ENCODE data around the gene GSTA4.
A peak's percentile ranks its signal among the peaks of the same experiment; 100 is the strongest.
"Not testable (repeated sequence)": the region's sequence is repeated elsewhere in the genome, so short reads cannot be mapped to it uniquely, and the experiment has no call there.

GSTA4 gene

GRCh38 chr6:53014063-53014462, 19.0 kb upstream of the GSTA4 start:
- no peak for DNase-seq (ENCODE audit: low read depth)

- no peak for DNase-seq (ENCODE audit: low read depth)
Observed at GRCh38 chr6:53011979-53012378, 16.9 kb upstream of the GSTA4 start.

GRCh38 chr6:53010504-53010903, 15.4 kb upstream of the GSTA4 start:
- DNase-seq (ENCODE audit: low read depth), result no peak

DNA sequence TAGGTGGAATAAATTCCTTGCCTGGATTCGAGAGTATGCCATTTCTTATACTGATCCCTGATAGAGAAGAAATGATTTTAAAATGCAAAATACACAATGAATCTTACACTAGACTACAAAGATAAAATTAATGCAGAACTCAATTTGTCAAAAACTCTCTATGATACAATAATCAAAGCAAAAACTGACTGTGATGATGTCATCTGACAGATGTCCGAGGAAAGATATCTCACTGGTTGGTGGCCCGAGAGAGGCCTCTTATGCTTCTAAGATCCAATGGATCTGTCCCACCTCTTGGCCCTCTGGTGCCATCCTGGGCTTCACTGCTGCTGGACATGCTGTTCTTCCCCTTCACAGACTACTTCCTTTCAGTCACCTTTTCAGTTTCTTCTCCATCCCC, 14.4 kb upstream of the GSTA4 start:
- DNase-seq (ENCODE audit: low read depth), result no peak

DNA sequence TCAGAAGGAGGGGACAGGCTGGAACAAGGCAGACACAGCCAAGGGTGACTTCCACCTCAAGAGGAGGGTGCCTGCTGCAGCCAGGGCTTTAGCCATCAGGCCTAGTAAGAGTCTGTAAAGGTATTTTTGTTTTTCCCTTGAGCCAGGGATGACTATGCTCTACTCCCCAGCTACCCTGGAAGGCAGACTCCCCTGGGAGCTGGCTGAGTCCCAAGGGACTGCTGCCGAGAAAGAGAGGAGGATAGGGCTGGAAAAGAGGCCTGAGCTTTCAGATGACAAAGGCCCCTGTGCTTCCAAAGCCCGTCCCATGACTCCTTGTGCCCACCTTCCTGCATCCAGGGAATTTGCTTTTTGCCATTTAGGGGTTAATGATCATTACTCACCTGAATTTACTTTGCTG, 14.0 kb upstream of the GSTA4 start:
- no peak for DNase-seq (ENCODE audit: low read depth)

- DNase-seq (ENCODE audit: low read depth), result not testable (repeated sequence)
Observed at GRCh38 chr6:53008192-53008687, 13.2 kb upstream of the GSTA4 start.

DNA sequence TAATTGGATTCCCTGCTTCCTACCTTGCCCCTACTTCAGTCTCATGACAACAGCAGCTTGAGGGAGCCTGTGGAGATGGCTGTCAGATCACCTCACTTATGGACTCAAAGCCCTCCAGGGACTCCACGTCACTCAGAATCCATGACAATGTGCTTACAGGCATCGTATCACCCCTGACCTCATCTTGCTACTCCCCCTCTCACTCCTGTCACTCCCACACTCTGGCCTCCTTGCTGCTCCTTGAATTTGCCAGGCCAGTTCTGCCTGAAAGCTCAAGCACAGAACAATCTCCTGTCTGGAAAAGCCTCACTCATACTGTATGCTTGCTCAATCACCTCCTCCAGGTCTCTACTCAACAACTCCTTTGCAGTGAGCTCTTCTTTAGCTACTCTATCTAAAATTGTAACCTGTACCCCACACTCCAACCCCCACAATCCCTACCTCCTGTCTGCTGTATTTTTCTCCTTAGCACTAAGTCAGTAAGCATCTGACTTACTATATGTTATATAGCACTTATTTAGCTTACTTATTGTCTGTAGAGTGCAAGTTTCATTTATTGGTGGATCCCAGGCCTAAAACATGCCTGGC, 10.7 kb upstream of the GSTA4 start:
- DNase-seq (ENCODE audit: low read depth), result no peak

GRCh38 chr6:52999456-52999855, 4.4 kb upstream of the GSTA4 start:
- no peak for DNase-seq (ENCODE audit: low read depth)

DNA sequence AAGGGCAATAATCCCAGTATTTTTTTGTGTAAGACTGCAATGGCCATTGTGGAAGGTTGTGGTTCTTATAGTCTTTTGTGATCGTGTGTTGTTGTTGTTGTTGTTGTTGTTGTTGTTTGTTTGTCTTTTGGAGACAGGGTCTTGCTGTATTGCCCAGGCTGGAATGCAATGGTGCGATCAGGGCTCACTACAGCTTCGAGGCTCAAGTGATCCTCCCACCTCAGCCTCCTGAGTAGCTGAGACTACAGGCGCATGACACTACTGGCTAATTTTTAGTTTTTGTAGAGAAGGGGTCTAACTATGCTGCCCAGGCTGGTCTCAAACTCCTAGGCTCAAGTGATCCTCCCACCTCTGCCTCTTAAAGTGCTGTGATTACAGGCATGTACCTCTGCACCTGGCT, 3.5 kb upstream of the GSTA4 start:
- no peak for DNase-seq (ENCODE audit: low read depth)

- DNase-seq (ENCODE audit: low read depth), result peak; percentile 49
Observed at GRCh38 chr6:52995913-52996645, 995 bp upstream of the GSTA4 start.

DNA sequence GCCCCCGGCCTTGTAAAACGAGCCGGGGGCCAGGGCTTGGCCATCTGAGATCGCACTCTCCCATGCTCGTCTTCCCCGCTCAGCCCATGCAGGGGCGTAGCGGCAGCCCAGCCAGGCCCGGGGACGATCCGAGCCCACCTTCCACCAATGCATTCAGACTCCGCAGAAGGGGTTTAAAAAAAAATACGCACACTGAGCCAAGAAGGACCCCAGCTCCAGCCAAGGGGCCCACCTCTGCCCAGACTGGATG, 320 bp downstream of the GSTA4 start:
- DNase-seq (ENCODE audit: low read depth), result no peak

- peak; percentile 8 for DNase-seq (ENCODE audit: low read depth)
Observed at GRCh38 chr6:52994031-52994838, 849 bp downstream of the GSTA4 start.

- peak; percentile 36 for DNase-seq (ENCODE audit: low read depth)
Observed at GRCh38 chr6:52992980-52993920, 1.8 kb downstream of the GSTA4 start.

- DNase-seq (ENCODE audit: low read depth), result peak; percentile 13
Observed at GRCh38 chr6:52990342-52990741, 4.7 kb downstream of the GSTA4 start.

DNA sequence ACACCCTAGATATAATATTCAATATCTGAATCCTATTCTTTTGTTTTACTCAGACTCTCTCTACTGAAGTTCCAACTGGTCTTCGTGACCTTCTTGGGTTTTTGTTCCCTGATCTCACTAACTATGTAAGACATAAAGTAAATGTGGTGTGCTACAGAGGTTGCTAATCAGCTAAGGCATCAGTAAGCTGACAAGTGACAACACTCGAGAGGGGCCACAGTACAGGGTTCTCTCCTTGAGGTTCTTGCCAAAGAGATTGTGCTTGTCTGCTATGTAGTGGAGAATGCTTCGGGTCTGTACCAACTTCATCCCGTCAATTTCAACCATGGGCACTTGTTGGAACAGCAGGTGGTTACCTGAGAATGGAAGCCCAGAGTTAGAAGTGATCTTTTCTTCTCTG, 9.9 kb downstream of the GSTA4 start:
- DNase-seq (ENCODE audit: low read depth), result no peak

DNA sequence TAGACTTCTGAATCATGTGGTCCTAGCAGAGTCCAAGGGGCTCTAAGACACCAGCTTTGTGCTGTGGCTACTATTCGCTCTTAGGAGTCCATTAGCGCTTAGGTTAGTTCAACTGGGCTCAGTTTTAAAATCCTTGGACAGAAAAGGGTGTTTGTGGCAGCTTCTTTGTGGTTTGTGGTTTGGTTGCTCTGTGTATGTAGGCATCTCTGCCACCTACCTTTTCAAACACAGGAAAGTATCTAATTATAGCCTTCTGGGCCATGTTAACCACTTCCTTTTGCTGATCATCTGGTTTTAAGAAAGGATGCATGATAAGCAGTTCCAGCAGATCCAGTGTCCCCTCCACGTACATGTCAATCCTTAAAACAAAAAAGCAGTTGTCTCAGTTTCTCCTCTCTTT, 10.8 kb downstream of the GSTA4 start:
- DNase-seq (ENCODE audit: low read depth), result no peak

DNA sequence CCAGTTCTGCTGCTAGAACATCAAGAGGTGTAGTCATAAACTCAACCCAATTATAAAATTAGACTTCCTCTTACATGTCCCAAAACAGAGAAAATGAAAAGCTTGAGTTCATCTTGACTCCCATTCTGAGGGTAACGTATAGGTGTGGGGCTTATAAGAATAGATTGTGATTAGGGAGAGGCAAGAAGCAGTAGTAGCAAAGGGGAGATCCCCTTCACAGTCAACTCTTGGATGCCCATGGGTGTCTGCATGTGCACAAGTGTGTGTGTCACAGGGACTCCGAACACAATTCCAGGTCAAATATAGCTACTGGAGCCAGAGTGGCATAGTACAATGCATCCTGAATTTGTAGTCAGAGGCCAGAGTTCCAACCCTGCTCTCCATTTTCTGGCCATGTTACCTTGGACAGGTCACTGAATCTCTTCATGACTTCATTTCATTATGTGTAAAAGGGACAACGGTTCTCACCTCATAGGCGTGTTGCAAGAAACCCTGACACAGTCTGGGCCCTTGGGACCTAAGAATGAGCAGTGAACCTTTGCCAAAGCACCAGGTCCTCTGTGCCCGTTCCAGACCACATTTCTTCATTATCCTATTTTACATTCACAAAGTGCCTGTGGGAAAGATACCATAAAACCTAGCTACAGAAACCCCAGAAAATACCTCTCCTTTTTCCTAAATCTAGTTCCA, 11.8 kb downstream of the GSTA4 start:
- DNase-seq (ENCODE audit: low read depth), result no peak

- DNase-seq (ENCODE audit: low read depth), result no peak
Observed at GRCh38 chr6:52982680-52983079, 12.4 kb downstream of the GSTA4 start.

- DNase-seq (ENCODE audit: low read depth), result no peak
Observed at GRCh38 chr6:52981222-52981900, 13.7 kb downstream of the GSTA4 start.

DNA sequence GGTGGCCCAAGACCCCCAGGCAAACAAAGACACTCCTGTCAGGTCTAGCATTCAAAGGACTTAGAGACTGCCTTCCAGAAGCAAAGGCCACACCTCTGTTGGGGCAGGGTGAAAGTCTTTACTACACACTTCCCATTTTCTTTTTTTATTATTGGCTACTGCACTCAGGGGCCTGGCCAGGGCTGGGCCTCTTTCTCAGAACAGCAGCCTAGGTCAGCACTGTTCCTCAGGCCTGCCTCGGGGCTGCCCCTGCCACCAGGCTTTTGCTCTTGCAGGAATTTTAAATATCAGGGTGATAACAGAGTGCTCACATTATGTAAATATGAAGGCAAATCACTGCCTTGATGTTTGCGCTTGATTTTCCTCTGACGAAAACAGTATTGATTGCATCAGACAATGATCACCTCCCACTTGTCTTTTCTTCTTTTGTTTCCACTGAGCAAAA, 18.5 kb downstream of the GSTA4 start:
- no peak for DNase-seq (ENCODE audit: low read depth)

GRCh38 chr6:52976149-52976548, 18.9 kb downstream of the GSTA4 start:
- no peak for DNase-seq (ENCODE audit: low read depth)
